GM18873 (cell line): Measurements from ENCODE around the gene ARTN.

ENCODE experiments used
- ATAC-seq: cut with Tn5 transposase; IDR thresholded peaks from one replicate; pipeline ENCODE4 v1.9.1; 2021; ENCODE audit warnings: mild to moderate bottlenecking, moderate library complexity, moderate number of reproducible peaks; ENCODE audit not compliant: unreplicated experiment, low FRiP score

The ARTN gene

GRCh38 chr1:43921022-43921421 is 12.6 kb upstream of the ARTN start:
- no peak for ATAC-seq

- no peak for ATAC-seq
Measured at GRCh38 chr1:43924516-43924915, 9.1 kb upstream of the ARTN start.

GRCh38 chr1:43925846-43926245 is 7.8 kb upstream of the ARTN start:
- ATAC-seq: no peak

- ATAC-seq: no peak
Measured at GRCh38 chr1:43930168-43930948, 3.2 kb upstream of the ARTN start.

- ATAC-seq: no peak
Measured at GRCh38 chr1:43930949-43931275, 2.7 kb upstream of the ARTN start.

- ATAC-seq: no peak
Measured at GRCh38 chr1:43931711-43932660, 1.6 kb upstream of the ARTN start.

GRCh38 chr1:43932786-43933385 is 715 bp upstream of the ARTN start:
- ATAC-seq: no peak

GRCh38 chr1:43934101-43934985 is 742 bp downstream of the ARTN start:
- no peak for ATAC-seq

- no peak for ATAC-seq
Measured at GRCh38 chr1:43934986-43935324, 1.4 kb downstream of the ARTN start.

- ATAC-seq: no peak
Measured at GRCh38 chr1:43935711-43936427, 2.3 kb downstream of the ARTN start.

- no peak for ATAC-seq
Measured at GRCh38 chr1:43936431-43937151, 3.0 kb downstream of the ARTN start.

GRCh38 chr1:43937179-43937865 is 3.7 kb downstream of the ARTN start:
- no peak for ATAC-seq

- no peak for ATAC-seq
Measured at GRCh38 chr1:43938383-43938782, 4.8 kb downstream of the ARTN start.

GRCh38 chr1:43938892-43939587 is 5.4 kb downstream of the ARTN start:
- ATAC-seq: no peak

GRCh38 chr1:43942411-43942810 is 8.8 kb downstream of the ARTN start:
- ATAC-seq: no peak

GRCh38 chr1:43944860-43945259 is 11.3 kb downstream of the ARTN start:
- no peak for ATAC-seq

- no peak for ATAC-seq
Measured at GRCh38 chr1:43945674-43946235, 12.2 kb downstream of the ARTN start.
